Endothelial cell of umbilical vein (primary cell): ENCODE results near the gene HECA. TPM values are rescaled to one million over a fixed set of nuclear protein-coding genes. Genes with fewer than 3 reads are reported as not detected.
"Not testable (repeated sequence)": the region's sequence is repeated elsewhere in the genome, so short reads cannot be mapped to it uniquely, and the experiment has no call there.

ENCODE experiments used
- BruUV-seq: library from RNA; stranded (reverse); fragments of 400-500 nt; replicated peaks from 2 replicates; lab custom pipeline; 2021; lab: Mats Ljungman, UMichigan
- CTCF ChIA-PET: fragments of 300-600, 350-600 bp; sonication (Branson Sonifier 250); formaldehyde crosslinking; loops from one replicate; lab custom pipeline; 2021; ENCODE audit warnings: antibody characterized with exemption, inconsistent platforms; lab: Charles Lee
- POLR2A ChIA-PET: fragments of 300-600, 350-600 bp; sonication (Branson Sonifier 250); formaldehyde crosslinking; loops from one replicate; lab custom pipeline; 2021; ENCODE audit warnings: antibody characterized with exemption, inconsistent platforms; lab: Charles Lee
- DNase-seq: peaks from one replicate; pipeline ENCODE4 v3.0.0-alpha.2; 2011; ENCODE audit warnings: low read depth, low spot score
- FAIRE-seq: peaks from 2 replicates; lab custom pipeline; 2011; peaks lifted over from hg19 to GRCh38; lab: Jason Lieb, UNC
- H2AFZ ChIP-seq: 2 replicates; pipeline ENCODE4 v1.6.0; 2012; ENCODE audit warnings: low read depth, low read length, control low read depth, inconsistent platforms
- H3K27ac ChIP-seq: 2 replicates; pipeline ENCODE4 v1.5.1; 2011; ENCODE audit warnings: low read depth, mild to moderate bottlenecking, control low read depth, low read length, moderate library complexity; ENCODE audit not compliant: insufficient read depth
- H3K27me3 ChIP-seq, 2 experiments: 2 replicates each; pipeline versions ENCODE4 v1.6.0 to v1.6.1; 2011; ENCODE audit warnings: low read length in 2 of 2, mixed read lengths in 1 of 2; ENCODE audit not compliant: control insufficient read depth in 2 of 2, insufficient read depth in 2 of 2
- H3K36me3 ChIP-seq, 2 experiments: 2 replicates in 1 of 2; 3 replicates in 1 of 2; pipeline ENCODE4 v1.5.1; 2011; ENCODE audit warnings: low read length in 2 of 2, mild to moderate bottlenecking in 1 of 2, moderate library complexity in 1 of 2; ENCODE audit not compliant: control insufficient read depth in 2 of 2, insufficient read depth in 2 of 2; ENCODE audit errors: extremely low read depth in 1 of 2
- H3K4me1 ChIP-seq: 3 replicates; pipeline ENCODE4 v1.5.1; 2011; ENCODE audit warnings: mild to moderate bottlenecking, low read length; ENCODE audit not compliant: control insufficient read depth, insufficient read depth; ENCODE audit errors: extremely low read depth
- H3K4me2 ChIP-seq: 2 replicates; pipeline ENCODE4 v1.6.1; 2011; ENCODE audit warnings: low read length, control low read depth, mixed read lengths; ENCODE audit not compliant: insufficient read depth
- H3K4me3 ChIP-seq, 3 experiments: fragments of 200-600 bp in 1 of 3; sonication (generic), shearing (Covaris generic) in 1 of 3; replicated peaks in 1 of 3; 2 replicates each; pipeline ENCODE4 v1.5.1; 2011 to 2016; ENCODE audit warnings: control low read depth in 3 of 3, low read length in 3 of 3, mild to moderate bottlenecking in 2 of 3, inconsistent platforms in 1 of 3, low read depth in 1 of 3, moderate library complexity in 1 of 3; ENCODE audit not compliant: insufficient read depth in 1 of 3
- H3K79me2 ChIP-seq: 2 replicates; pipeline ENCODE4 v1.6.0; 2012; ENCODE audit warnings: low read length, inconsistent platforms; ENCODE audit not compliant: control insufficient read depth, insufficient read depth
- H3K9ac ChIP-seq: replicated peaks from 2 replicates; pipeline ENCODE3; 2011; ENCODE audit warnings: low read length, control low read depth; ENCODE audit not compliant: insufficient read depth; ENCODE audit errors: extremely low read depth
- H3K9me1 ChIP-seq: replicated peaks from 3 replicates; pipeline ENCODE4 v1.6.0; 2011; ENCODE audit warnings: mild to moderate bottlenecking, low read length; ENCODE audit not compliant: control insufficient read depth, insufficient read depth; ENCODE audit errors: extremely low read depth
- H3K9me3 ChIP-seq: replicated peaks from 2 replicates; pipeline ENCODE4 v1.5.1; 2012; ENCODE audit warnings: low read length, inconsistent platforms; ENCODE audit not compliant: control insufficient read depth, insufficient read depth
- H4K20me1 ChIP-seq: replicated peaks from 2 replicates; pipeline ENCODE3; 2011; ENCODE audit warnings: mild to moderate bottlenecking, low read length; ENCODE audit not compliant: control insufficient read depth, insufficient read depth; ENCODE audit errors: extremely low read depth
- JUN ChIP-seq: IDR thresholded peaks from 2 replicates; pipeline ENCODE4 v1.6.1; 2011; ENCODE audit warnings: borderline replicate concordance, low read depth; ENCODE audit not compliant: insufficient read length, insufficient read depth
- MYC ChIP-seq: IDR thresholded peaks from one replicate; pipeline ENCODE4 v1.6.1; 2011; ENCODE audit warnings: mild to moderate bottlenecking, low read depth, low read length
- POLR2A ChIP-seq: IDR thresholded peaks from 2 replicates; pipeline ENCODE4 v1.6.1; 2012; ENCODE audit warnings: low read depth, mild to moderate bottlenecking, control low read depth, low read length
- dilution Hi-C: fragments of 300-500 bp; cut with MboI; formaldehyde crosslinking; loops from one replicate; pipeline ENCODE4 v1.15.0; 2019; ENCODE audit warnings: low sequenced_read_pairs; ENCODE audit not compliant: extremely low pct_ligation_motif_present
- intact Hi-C: fragments of 100-400 bp; cut with micrococcal nuclease; formaldehyde crosslinking; loops from one replicate; pipeline ENCODE4 v1.10.0; 2022
- polyA plus RNA-seq, 4 experiments: library from polyadenylated mRNA; depleted of rRNA in 3 of 4; stranded (reverse) in 3 of 4; unstranded in 1 of 4; fragments of >200 nt; gene quantifications; 2 replicates each; pipeline versions ENCODE4 v1.2.1 to v1.2.3, GENCODE V29; 2011 to 2012; ENCODE audit warnings: missing spikeins in 1 of 4
- total RNA-seq: library from RNA; stranded (reverse); gene quantifications from 2 replicates; pipeline ENCODE4 v1.2.3, GENCODE V29; 2021
- TF ChIP-seq, protein P1 (sequence below): IDR thresholded peaks from 2 replicates; pipeline ENCODE4 v1.6.1; 2011; ENCODE audit not compliant: insufficient read depth, insufficient read length

HECA gene
- total and polyA plus RNA-seq, 2 donors (not counting 3 experiments of a cell fraction or from before 2014, with no cell fraction given), result 5.8 to 16.7 TPM

DNA sequence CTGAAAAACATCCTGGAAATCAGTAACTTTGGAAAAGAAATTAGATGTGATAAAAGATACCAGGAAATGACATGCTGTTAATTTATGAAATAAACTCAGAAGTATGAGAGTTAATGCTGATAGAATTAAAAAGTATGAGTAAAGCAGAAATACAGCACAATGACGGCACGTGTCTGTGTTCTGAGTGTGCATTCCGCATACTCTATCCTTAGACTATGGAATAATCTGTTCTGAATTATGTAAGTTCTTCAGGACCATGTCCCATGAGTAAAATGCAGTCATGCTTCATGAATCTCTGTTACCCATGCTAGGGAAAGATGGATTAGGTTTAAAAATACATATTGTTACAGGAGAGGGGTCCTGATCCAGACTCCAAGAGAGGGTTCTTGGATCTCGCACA is 21.7 kb downstream of the HECA start:
- dilution Hi-C loops, result no loop called here
- POLR2A ChIA-PET, result no interaction called here
- FAIRE-seq (no peak), DNase-seq (no peak)
- CTCF ChIA-PET, result no interaction called here
- Histone ChIP-seq H3K36me3 (no peaks in the 10 kb centered on the region), H4K20me1 (no peaks in the 10 kb centered on the region), H3K9ac (no peak overlapping the region), H3K27me3 (no peaks in the 10 kb centered on the region), H3K4me3 (no peak overlapping the region), H3K4me1 (no peaks in the 10 kb centered on the region), H3K27ac (no peak overlapping the region), H2AFZ (no peak overlapping the region), H3K79me2 (peaks cover 19% of the 10 kb centered on the region), H3K9me3 (no peaks in the 10 kb centered on the region), H3K4me2 (no peak overlapping the region), H3K9me1 (no peaks in the 10 kb centered on the region)
- BruUV-seq, result no TSS peak
- TF ChIP-seq POLR2A, result no peak
- intact Hi-C loops, result no loop called here

DNA sequence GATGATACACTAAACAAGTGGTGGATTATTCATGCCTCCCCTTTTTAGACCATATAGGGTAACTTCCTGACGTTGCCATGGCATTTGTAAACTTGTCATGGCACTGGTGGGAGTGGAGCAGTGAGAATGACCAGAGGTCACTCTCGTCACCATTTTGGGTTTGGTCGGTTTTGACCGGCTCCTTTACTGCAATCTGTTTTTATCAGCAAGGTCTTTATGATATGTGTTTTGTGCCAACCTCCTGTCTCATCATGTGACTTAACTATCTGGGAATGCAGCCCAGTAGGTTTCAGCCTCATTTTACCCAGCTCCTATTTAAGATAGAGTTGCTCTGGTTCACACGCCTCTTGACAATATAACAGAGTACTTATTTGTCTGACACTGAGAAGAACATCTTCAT is 22.2 kb downstream of the HECA start:
- CTCF ChIA-PET, H3K9ac ChIP-seq, H3K9me3 ChIP-seq, intact Hi-C loops, H3K9me1 ChIP-seq, H3K36me3 ChIP-seq, BruUV-seq, H3K27ac ChIP-seq, H3K27me3 ChIP-seq, POLR2A ChIA-PET, H3K4me2 ChIP-seq, H4K20me1 ChIP-seq, H3K4me3 ChIP-seq, DNase-seq, H2AFZ ChIP-seq, H3K4me1 ChIP-seq, dilution Hi-C loops, FAIRE-seq: not testable (repeated sequence)
- H3K79me2 ChIP-seq, result peaks cover 14% of the 10 kb centered on the region

DNA sequence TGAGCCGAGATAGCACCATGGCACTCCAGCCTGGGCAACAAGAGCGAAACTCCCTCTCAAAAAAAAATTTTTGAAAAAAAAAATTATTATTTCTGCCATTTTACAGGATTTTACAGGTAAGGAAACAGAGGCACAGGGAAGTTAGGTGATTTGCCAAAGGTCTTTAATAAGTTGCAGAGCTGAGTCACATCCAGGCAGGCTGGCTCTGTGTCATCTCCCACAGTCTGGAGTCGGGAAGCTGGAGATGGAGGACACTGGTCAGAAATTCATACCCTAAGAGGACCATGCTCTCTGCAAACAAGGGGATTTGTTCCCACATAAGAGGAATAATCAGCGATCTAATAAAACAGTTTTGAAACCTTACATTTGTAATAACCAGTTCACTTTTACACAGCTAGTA is 24.1 kb downstream of the HECA start:
- Histone ChIP-seq H3K9me1 (no peaks in the 10 kb centered on the region), H3K27ac (no peak overlapping the region), H3K4me2 (no peak overlapping the region), H3K4me1 (no peaks in the 10 kb centered on the region), H3K4me3 (no peak overlapping the region), H3K9me3 (no peaks in the 10 kb centered on the region), H3K9ac (no peak overlapping the region), H3K36me3 (no peaks in the 10 kb centered on the region), H3K79me2 (peaks cover 11% of the 10 kb centered on the region), H4K20me1 (no peaks in the 10 kb centered on the region), H2AFZ (no peak overlapping the region), H3K27me3 (no peaks in the 10 kb centered on the region)
- CTCF ChIA-PET, result no interaction called here
- POLR2A ChIA-PET, result no interaction called here
- intact Hi-C loops (no loop called here), dilution Hi-C loops (no loop called here)
- DNase-seq (no peak), FAIRE-seq (no peak)
- BruUV-seq, result no TSS peak
- no peak for TF ChIP-seq POLR2A
- TF ChIP-seq, protein P1, sequence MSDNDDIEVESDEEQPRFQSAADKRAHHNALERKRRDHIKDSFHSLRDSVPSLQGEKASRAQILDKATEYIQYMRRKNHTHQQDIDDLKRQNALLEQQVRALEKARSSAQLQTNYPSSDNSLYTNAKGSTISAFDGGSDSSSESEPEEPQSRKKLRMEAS, result no peak
- no peak for TF ChIP-seq MYC
- no peak for TF ChIP-seq JUN
